HCT116 (cell line): Measurements from ENCODE around the gene SP110.
"Not testable (repeated sequence)": the region's sequence is repeated elsewhere in the genome, so short reads cannot be mapped to it uniquely, and the experiment has no call there.

ENCODE experiments used
- EZH2 ChIP-seq: fragments of 200-600 bp; sonication (generic); IDR thresholded peaks from 2 replicates; pipeline ENCODE4 v1.6.1; 2017; ENCODE audit warnings: antibody characterized with exemption, mixed run types
- POLR2A ChIP-seq: IDR thresholded peaks from 2 replicates; pipeline ENCODE4 v1.7.0; 2011; ENCODE audit warnings: borderline replicate concordance; ENCODE audit not compliant: insufficient read depth, insufficient read length; ENCODE audit errors: extremely low read depth
- SRF ChIP-seq: IDR thresholded peaks from 2 replicates; pipeline ENCODE4 v1.6.1; 2012; ENCODE audit warnings: low read depth
- ZNF274 ChIP-seq: fragments of 200-500 bp; sonication (Bioruptor generic); IDR thresholded peaks from 2 replicates; pipeline ENCODE4 v1.6.1; 2014; ENCODE audit warnings: mild to moderate bottlenecking, low read depth, low read length, inconsistent platforms
- TF ChIP-seq, protein P1 (sequence below), 3 experiments: fragments of 200-600 bp in 1 of 3; sonication (generic) in 1 of 3; IDR thresholded peaks in 2 of 3; conservative IDR thresholded peaks in 1 of 3; 2 replicates each; pipeline ENCODE4 v1.5.1; 2012 to 2017; ENCODE audit warnings: low read depth in 2 of 3, low read length in 2 of 3, antibody characterized with exemption in 1 of 3, borderline replicate concordance in 1 of 3, control low read depth in 1 of 3, mild to moderate bottlenecking in 1 of 3, mixed read lengths in 1 of 3, mixed run types in 1 of 3, moderate library complexity in 1 of 3; ENCODE audit not compliant: insufficient read depth in 1 of 3

DNA sequence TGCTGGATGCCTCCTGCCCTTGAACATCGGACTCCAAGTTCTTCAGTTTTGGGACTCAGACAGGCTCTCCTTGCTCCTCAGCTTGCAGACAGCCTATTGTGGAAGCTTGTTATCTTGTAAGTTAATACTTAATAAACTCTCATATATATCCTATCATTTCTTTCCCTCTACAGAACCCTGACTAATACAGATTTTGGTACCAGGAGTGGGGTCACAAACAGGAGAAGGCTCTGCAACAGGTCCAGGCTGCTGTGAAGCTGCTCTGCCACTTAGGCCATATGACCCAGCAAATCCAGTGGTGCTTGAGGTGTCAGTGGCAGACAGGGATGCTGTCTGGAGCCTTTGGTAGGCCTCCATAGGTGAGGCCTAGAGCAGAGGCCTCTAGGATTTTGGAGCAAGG, 100.0 kb downstream of the SP110 start:
- TF ChIP-seq, protein P1, sequence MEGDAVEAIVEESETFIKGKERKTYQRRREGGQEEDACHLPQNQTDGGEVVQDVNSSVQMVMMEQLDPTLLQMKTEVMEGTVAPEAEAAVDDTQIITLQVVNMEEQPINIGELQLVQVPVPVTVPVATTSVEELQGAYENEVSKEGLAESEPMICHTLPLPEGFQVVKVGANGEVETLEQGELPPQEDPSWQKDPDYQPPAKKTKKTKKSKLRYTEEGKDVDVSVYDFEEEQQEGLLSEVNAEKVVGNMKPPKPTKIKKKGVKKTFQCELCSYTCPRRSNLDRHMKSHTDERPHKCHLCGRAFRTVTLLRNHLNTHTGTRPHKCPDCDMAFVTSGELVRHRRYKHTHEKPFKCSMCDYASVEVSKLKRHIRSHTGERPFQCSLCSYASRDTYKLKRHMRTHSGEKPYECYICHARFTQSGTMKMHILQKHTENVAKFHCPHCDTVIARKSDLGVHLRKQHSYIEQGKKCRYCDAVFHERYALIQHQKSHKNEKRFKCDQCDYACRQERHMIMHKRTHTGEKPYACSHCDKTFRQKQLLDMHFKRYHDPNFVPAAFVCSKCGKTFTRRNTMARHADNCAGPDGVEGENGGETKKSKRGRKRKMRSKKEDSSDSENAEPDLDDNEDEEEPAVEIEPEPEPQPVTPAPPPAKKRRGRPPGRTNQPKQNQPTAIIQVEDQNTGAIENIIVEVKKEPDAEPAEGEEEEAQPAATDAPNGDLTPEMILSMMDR (IDR thresholded peaks at IDR 0.05 in 2 of 3, conservative IDR thresholded peaks at IDR 0.05 in 1 of 3; ENCODE audit: borderline replicate concordance in 1 of 3, insufficient read depth in 1 of 3, low read depth in 2 of 3, low read length in 2 of 3) = not testable (repeated sequence)
- not testable (repeated sequence) for TF ChIP-seq SRF, EZH2, POLR2A, ZNF274
